ENCODE measurements around the gene RABIF.

GRCh38 chr1:202848191-202848542 is 40.8 kb downstream of the RABIF start:
- TF ChIP-seq PATZ1 (CRISPR knock-in tag; IDR thresholded peaks at IDR 0.05; ENCODE audit: borderline replicate concordance) (no peak), ZNF70 (CRISPR knock-in tag; IDR thresholded peaks at IDR 0.05) (no peak), CREB5 (CRISPR knock-in tag; IDR thresholded peaks at IDR 0.05; ENCODE audit: low read depth) (no peak), RARB (CRISPR knock-in tag; IDR thresholded peaks at IDR 0.05) (no peak), BACH2 (CRISPR knock-in tag; IDR thresholded peaks at IDR 0.05; ENCODE audit: borderline replicate concordance) (no peak), ARNTL (CRISPR knock-in tag; IDR thresholded peaks at IDR 0.05; ENCODE audit: borderline replicate concordance, low read depth) (no peak), ZFP3 (CRISPR knock-in tag; IDR thresholded peaks at IDR 0.05) (no peak), ZFP30 (CRISPR knock-in tag; IDR thresholded peaks at IDR 0.05) (no peak), ESRRG (CRISPR knock-in tag; IDR thresholded peaks at IDR 0.05) (no peak), TSHZ2 (CRISPR knock-in tag; IDR thresholded peaks at IDR 0.05) (no peak)
